Activated CD4-positive, CD25-positive, alpha-beta regulatory T cell treated with anti-CD3 and anti-CD28 coated beads, Interleukin-2, amount 50 U/mL, for 16 hours (primary cell): Measurements from ENCODE around the gene SLX9.

Source experiments
- DNase-seq: peaks from one replicate; pipeline ENCODE4 v3.0.0-alpha.2; 2020; ENCODE audit warnings: low read depth, low spot score

Gene SLX9

GRCh38 chr21:44989943-44990780 is 50.3 kb downstream of the SLX9 start:
- no peak for DNase-seq

GRCh38 chr21:44990921-44991320 is 51.1 kb downstream of the SLX9 start:
- no peak for DNase-seq

GRCh38 chr21:44991538-44992483 is 52.0 kb downstream of the SLX9 start:
- DNase-seq, result no peak

- no peak for DNase-seq
Observed at GRCh38 chr21:44992608-44993031, 52.8 kb downstream of the SLX9 start.

- DNase-seq, result no peak
Observed at GRCh38 chr21:44993321-44994046, 53.7 kb downstream of the SLX9 start.

- no peak for DNase-seq
Observed at GRCh38 chr21:44994047-44994694, 54.3 kb downstream of the SLX9 start.

- no peak for DNase-seq
Observed at GRCh38 chr21:44994695-44995342, 55.0 kb downstream of the SLX9 start.

- no peak for DNase-seq
Observed at GRCh38 chr21:44995343-44995941, 55.6 kb downstream of the SLX9 start.

GRCh38 chr21:44996096-44996495 is 56.3 kb downstream of the SLX9 start:
- DNase-seq, result no peak

GRCh38 chr21:44996501-44996921 is 56.7 kb downstream of the SLX9 start:
- DNase-seq, result no peak

GRCh38 chr21:44996983-44997936 is 57.4 kb downstream of the SLX9 start:
- no peak for DNase-seq

GRCh38 chr21:44998086-44998620 is 58.3 kb downstream of the SLX9 start:
- no peak for DNase-seq

- DNase-seq, result no peak
Observed at GRCh38 chr21:44998621-44999427, 59.0 kb downstream of the SLX9 start.

GRCh38 chr21:44999428-44999971 is 59.7 kb downstream of the SLX9 start:
- DNase-seq, result no peak

- no peak for DNase-seq
Observed at GRCh38 chr21:44999972-45000636, 60.3 kb downstream of the SLX9 start.

- DNase-seq, result no peak
Observed at GRCh38 chr21:45000637-45001133, 60.9 kb downstream of the SLX9 start.
